ENCODE measurements around the gene SLC6A6.
A peak's percentile ranks its signal among the peaks of the same experiment; 100 is the strongest.

The SLC6A6 gene

GRCh38 chr3:14423963-14424362, 21.6 kb downstream of the SLC6A6 start:
- Histone ChIP-seq H3K27me3 (replicated peaks; ENCODE audit: control insufficient read depth, insufficient read depth, low read length) (no peaks in the 10 kb centered on the region), H3K4me3 (replicated peaks; ENCODE audit: low read depth, low read length) (no peak overlapping the region), H3K36me3 (ENCODE audit: control insufficient read depth, insufficient read depth, low read length) (no peaks in the 10 kb centered on the region)
- no peak for TF ChIP-seq CTCF (IDR thresholded peaks at IDR 0.05; ENCODE audit: insufficient read depth, low read length, poor library complexity, severe bottlenecking)
- no peak for DNase-seq (ENCODE audit: extremely low read depth, insufficient read length)

- Histone ChIP-seq H3K4me3 (replicated peaks; ENCODE audit: low read depth, low read length) (no peak overlapping the region), H3K27me3 (replicated peaks; ENCODE audit: control insufficient read depth, insufficient read depth, low read length) (no peaks in the 10 kb centered on the region), H3K36me3 (ENCODE audit: control insufficient read depth, insufficient read depth, low read length) (no peaks in the 10 kb centered on the region)
- no peak for DNase-seq (ENCODE audit: extremely low read depth, insufficient read length)
- no peak for TF ChIP-seq CTCF (IDR thresholded peaks at IDR 0.05; ENCODE audit: insufficient read depth, low read length, poor library complexity, severe bottlenecking)
Measured at GRCh38 chr3:14424711-14425580, 22.5 kb downstream of the SLC6A6 start.

GRCh38 chr3:14425581-14426304, 23.3 kb downstream of the SLC6A6 start:
- Histone ChIP-seq H3K36me3 (ENCODE audit: control insufficient read depth, insufficient read depth, low read length) (no peaks in the 10 kb centered on the region), H3K27me3 (replicated peaks; ENCODE audit: control insufficient read depth, insufficient read depth, low read length) (no peaks in the 10 kb centered on the region), H3K4me3 (replicated peaks; ENCODE audit: low read depth, low read length) (no peak overlapping the region)
- peak; percentile 65 for DNase-seq (ENCODE audit: extremely low read depth, insufficient read length)
- peak; percentile 42 for TF ChIP-seq CTCF (IDR thresholded peaks at IDR 0.05; ENCODE audit: insufficient read depth, low read length, poor library complexity, severe bottlenecking)

GRCh38 chr3:14426305-14426620, 23.9 kb downstream of the SLC6A6 start:
- DNase-seq (ENCODE audit: extremely low read depth, insufficient read length), result no peak
- TF ChIP-seq CTCF (IDR thresholded peaks at IDR 0.05; ENCODE audit: insufficient read depth, low read length, poor library complexity, severe bottlenecking), result no peak
- H3K4me3 ChIP-seq (replicated peaks; ENCODE audit: low read depth, low read length), result no peak overlapping the region

GRCh38 chr3:14428087-14429033, 26.0 kb downstream of the SLC6A6 start:
- H3K4me3 ChIP-seq (replicated peaks; ENCODE audit: low read depth, low read length), result no peak overlapping the region

More at GRCh38 chr3:14426305-14426620, 23.9 kb downstream of the SLC6A6 start:
- H3K36me3 ChIP-seq (ENCODE audit: control insufficient read depth, insufficient read depth, low read length), result no peaks in the 10 kb centered on the region
- H3K27me3 ChIP-seq (replicated peaks; ENCODE audit: control insufficient read depth, insufficient read depth, low read length), result no peaks in the 10 kb centered on the region

More at GRCh38 chr3:14428087-14429033, 26.0 kb downstream of the SLC6A6 start:
- peak; percentile 44 for DNase-seq (ENCODE audit: extremely low read depth, insufficient read length)
- no peak for TF ChIP-seq CTCF (IDR thresholded peaks at IDR 0.05; ENCODE audit: insufficient read depth, low read length, poor library complexity, severe bottlenecking)
- no peaks in the 10 kb centered on the region for H3K36me3 ChIP-seq (ENCODE audit: control insufficient read depth, insufficient read depth, low read length)
- H3K27me3 ChIP-seq (replicated peaks; ENCODE audit: control insufficient read depth, insufficient read depth, low read length), result no peaks in the 10 kb centered on the region

Data from GM06990 (cell line).